ENCODE data around the gene INCENP. TPM values are rescaled to one million over a fixed set of nuclear protein-coding genes. Genes with fewer than 3 reads are reported as not detected.

INCENP gene
- total and polyA plus RNA-seq, 4 donors: 2.4 to 34.4 (median 4.7) TPM

GRCh38 chr11:62104816-62105653 lies 18.8 kb upstream of the INCENP start (continued):
- no peak for TF ChIP-seq CTCF (IDR thresholded peaks at IDR 0.05; ENCODE audit: low read depth, low read length, missing input control)

- WGBS: 58% methylated on average over 5 of the region's 5 CpGs
- Histone ChIP-seq H3K4me3 (ENCODE audit: low read depth in 1 of 3, low read length in 3 of 3) (no peak overlapping the region), H3K27ac (ENCODE audit: low read depth in 1 of 2, low read length in 2 of 2) (peak overlapping the region; percentile 62 to 81), H3K9ac (ENCODE audit: low read depth in 1 of 2, low read length in 2 of 2) (peak overlapping the region in 1 of 2 donors; percentile 36), H3K9me3 (ENCODE audit: control insufficient read depth in 4 of 4, low read length in 3 of 4) (no peaks in the 10 kb centered on the region), H3K4me1 (ENCODE audit: control insufficient read depth in 4 of 4, insufficient read depth in 4 of 4, low read length in 3 of 4) (peaks cover 0 to 4% (median 0%) of the 10 kb centered on the region in 4 donors), H3K27me3 (ENCODE audit: control insufficient read depth in 4 of 4, insufficient read depth in 4 of 4, low read length in 3 of 4) (no peaks in the 10 kb centered on the region), H3K36me3 (ENCODE audit: control insufficient read depth in 4 of 4, insufficient read depth in 3 of 4, low read depth in 1 of 4, low read length in 3 of 4) (no peaks in the 10 kb centered on the region)
- no peak for TF ChIP-seq HNF4G (IDR thresholded peaks at IDR 0.05)
- no peak for TF ChIP-seq ATF3 (IDR thresholded peaks at IDR 0.05)
- no peak for TF ChIP-seq ZBTB33 (IDR thresholded peaks at IDR 0.05)
- no peak for TF ChIP-seq MAX (IDR thresholded peaks at IDR 0.05)
- TF ChIP-seq HNF4A (conservative IDR thresholded peaks at IDR 0.05): no peak
- no peak for TF ChIP-seq EGR1 (IDR thresholded peaks at IDR 0.05; ENCODE audit: low read depth in 2 of 2)
- no peak for TF ChIP-seq RAD21 (IDR thresholded peaks at IDR 0.05)
- TF ChIP-seq YY1 (IDR thresholded peaks at IDR 0.05): peak; percentile 9
- DNase-seq (ENCODE audit: low spot score): no peak
Measured at GRCh38 chr11:62105667-62106191, 18.1 kb upstream of the INCENP start.

- Histone ChIP-seq H3K9me3 (ENCODE audit: control insufficient read depth in 4 of 4, low read length in 3 of 4) (no peaks in the 10 kb centered on the region), H3K9ac (ENCODE audit: low read depth in 1 of 2, low read length in 2 of 2) (no peak overlapping the region), H3K4me3 (ENCODE audit: low read depth in 1 of 3, low read length in 3 of 3) (no peak overlapping the region), H3K36me3 (ENCODE audit: control insufficient read depth in 4 of 4, insufficient read depth in 3 of 4, low read depth in 1 of 4, low read length in 3 of 4) (no peaks in the 10 kb centered on the region), H3K27ac (ENCODE audit: low read depth in 1 of 2, low read length in 2 of 2) (no peak overlapping the region), H3K4me1 (ENCODE audit: control insufficient read depth in 4 of 4, insufficient read depth in 4 of 4, low read length in 3 of 4) (peaks cover 0 to 9% (median 0%) of the 10 kb centered on the region in 4 donors), H3K27me3 (ENCODE audit: control insufficient read depth in 4 of 4, insufficient read depth in 4 of 4, low read length in 3 of 4) (no peaks in the 10 kb centered on the region)
- DNase-seq (ENCODE audit: low spot score): peak; percentile 47
- TF ChIP-seq RAD21 (IDR thresholded peaks at IDR 0.05) (peak; percentile 94 to 96), FOXA1 (IDR thresholded peaks at IDR 0.05) (no peak), CTCF (IDR thresholded peaks at IDR 0.05; ENCODE audit: low read depth, low read length, missing input control) (peak; percentile 88)
- WGBS: 41% methylated on average over 14 of the region's 14 CpGs
Measured at GRCh38 chr11:62108017-62108750, 15.6 kb upstream of the INCENP start.
